ENCODE data around the gene PITPNB.

PITPNB gene

DNA sequence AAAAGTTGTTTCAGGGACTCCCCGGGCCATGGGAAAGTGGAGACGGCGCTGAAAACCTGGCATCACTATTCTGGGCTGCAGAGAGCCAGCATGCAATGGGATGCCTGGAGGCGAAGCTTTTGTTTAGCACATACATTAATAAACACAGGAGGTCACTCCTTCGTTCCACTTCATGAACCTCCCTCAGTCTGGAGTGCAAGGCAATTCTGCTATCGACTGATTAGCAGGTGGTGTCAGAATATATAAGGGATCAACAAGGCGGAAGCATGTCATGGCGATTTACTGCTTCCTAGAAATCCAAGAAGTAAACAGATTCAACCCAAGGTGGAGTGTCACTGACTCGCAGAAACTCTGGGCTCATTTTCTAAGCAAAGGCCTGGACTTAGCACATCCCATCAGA is 72.1 kb downstream of the PITPNB start:
- Histone ChIP-seq H3K9ac (ENCODE audit: low read depth, low read length) (no peak overlapping the region), H3K9me3 (ENCODE audit: control insufficient read depth, insufficient read depth, low read length) (no peaks in the 10 kb centered on the region), H3K4me1 (ENCODE audit: insufficient read depth, low read length) (peaks cover 28% of the 10 kb centered on the region), H3K36me3 (ENCODE audit: insufficient read depth, low read length) (peaks cover 3% of the 10 kb centered on the region; the same call in 1 of the 2 replicates)

GRCh38 chr22:27846248-27846757 is 72.8 kb downstream of the PITPNB start:
- Histone ChIP-seq H3K4me1 (ENCODE audit: insufficient read depth, low read length) (peaks cover 26% of the 10 kb centered on the region), H3K9ac (ENCODE audit: low read depth, low read length) (no peak overlapping the region), H3K9me3 (ENCODE audit: control insufficient read depth, insufficient read depth, low read length) (no peaks in the 10 kb centered on the region), H3K36me3 (ENCODE audit: insufficient read depth, low read length) (no peaks in the 10 kb centered on the region; the same call in 1 of the 2 replicates)

- Histone ChIP-seq H3K4me1 (ENCODE audit: insufficient read depth, low read length) (peaks cover 21% of the 10 kb centered on the region), H3K9ac (ENCODE audit: low read depth, low read length) (no peak overlapping the region), H3K36me3 (ENCODE audit: insufficient read depth, low read length) (no peaks in the 10 kb centered on the region; the same call in 1 of the 2 replicates), H3K9me3 (ENCODE audit: control insufficient read depth, insufficient read depth, low read length) (no peaks in the 10 kb centered on the region)
These were observed 73.4 kb downstream of the PITPNB start for GRCh38 chr22:27845644-27846043.

GRCh38 chr22:27844656-27845591 is 74.1 kb downstream of the PITPNB start:
- no peaks in the 10 kb centered on the region for H3K9me3 ChIP-seq (ENCODE audit: control insufficient read depth, insufficient read depth, low read length)
- H3K4me1 ChIP-seq (ENCODE audit: insufficient read depth, low read length) = peaks cover 14% of the 10 kb centered on the region
- H3K9ac ChIP-seq (ENCODE audit: low read depth, low read length) = no peak overlapping the region
- no peaks in the 10 kb centered on the region; the same call in 1 of the 2 replicates for H3K36me3 ChIP-seq (ENCODE audit: insufficient read depth, low read length)

DNA sequence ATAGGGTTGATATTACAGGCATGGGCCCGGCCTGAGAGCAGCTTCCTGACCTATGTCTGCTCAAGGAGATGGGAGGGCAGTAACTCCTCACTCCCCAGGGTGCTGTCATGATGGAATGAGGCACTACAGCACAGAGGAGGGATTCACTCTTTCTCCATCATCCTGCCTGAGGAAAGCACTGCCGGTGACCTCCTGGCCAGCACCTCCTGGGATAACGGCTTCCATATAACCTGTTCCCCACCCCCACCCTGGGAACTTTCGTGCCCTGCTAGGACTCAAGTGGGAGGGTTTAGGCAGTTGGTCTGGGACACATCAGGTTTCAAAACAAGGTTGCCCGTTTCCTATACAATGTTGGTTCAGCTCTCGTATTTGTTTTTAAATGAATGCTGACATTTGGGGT is 74.8 kb downstream of the PITPNB start:
- Histone ChIP-seq H3K9ac (ENCODE audit: low read depth, low read length) (no peak overlapping the region), H3K36me3 (ENCODE audit: insufficient read depth, low read length) (no peaks in the 10 kb centered on the region), H3K9me3 (ENCODE audit: control insufficient read depth, insufficient read depth, low read length) (no peaks in the 10 kb centered on the region), H3K4me1 (ENCODE audit: insufficient read depth, low read length) (peaks cover 13% of the 10 kb centered on the region; the same call in 1 of the 2 replicates)

DNA sequence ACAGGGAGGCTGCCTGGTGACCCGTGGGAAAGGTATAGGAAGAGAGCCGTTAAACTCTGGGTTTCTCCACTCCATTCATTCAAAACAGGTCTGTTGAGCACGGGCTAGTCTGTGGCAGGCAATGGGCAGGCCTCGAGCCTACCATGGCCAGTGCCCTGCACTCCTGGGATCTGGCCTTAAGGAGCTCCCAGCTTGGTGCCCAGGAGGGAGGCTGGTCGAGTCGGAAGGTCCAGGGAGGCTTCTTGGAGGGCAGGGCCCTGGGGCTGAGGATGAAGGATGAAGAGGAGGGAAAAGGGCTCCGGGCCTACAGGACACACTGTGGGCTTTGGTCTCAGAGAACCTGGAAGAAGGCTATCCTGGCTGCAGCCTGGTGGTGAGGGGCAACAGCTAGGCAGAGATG is 75.6 kb downstream of the PITPNB start:
- Histone ChIP-seq H3K4me1 (ENCODE audit: insufficient read depth, low read length) (peaks cover 13% of the 10 kb centered on the region; the same call in 1 of the 2 replicates), H3K9ac (ENCODE audit: low read depth, low read length) (no peak overlapping the region), H3K36me3 (ENCODE audit: insufficient read depth, low read length) (no peaks in the 10 kb centered on the region), H3K9me3 (ENCODE audit: control insufficient read depth, insufficient read depth, low read length) (no peaks in the 10 kb centered on the region)

DNA sequence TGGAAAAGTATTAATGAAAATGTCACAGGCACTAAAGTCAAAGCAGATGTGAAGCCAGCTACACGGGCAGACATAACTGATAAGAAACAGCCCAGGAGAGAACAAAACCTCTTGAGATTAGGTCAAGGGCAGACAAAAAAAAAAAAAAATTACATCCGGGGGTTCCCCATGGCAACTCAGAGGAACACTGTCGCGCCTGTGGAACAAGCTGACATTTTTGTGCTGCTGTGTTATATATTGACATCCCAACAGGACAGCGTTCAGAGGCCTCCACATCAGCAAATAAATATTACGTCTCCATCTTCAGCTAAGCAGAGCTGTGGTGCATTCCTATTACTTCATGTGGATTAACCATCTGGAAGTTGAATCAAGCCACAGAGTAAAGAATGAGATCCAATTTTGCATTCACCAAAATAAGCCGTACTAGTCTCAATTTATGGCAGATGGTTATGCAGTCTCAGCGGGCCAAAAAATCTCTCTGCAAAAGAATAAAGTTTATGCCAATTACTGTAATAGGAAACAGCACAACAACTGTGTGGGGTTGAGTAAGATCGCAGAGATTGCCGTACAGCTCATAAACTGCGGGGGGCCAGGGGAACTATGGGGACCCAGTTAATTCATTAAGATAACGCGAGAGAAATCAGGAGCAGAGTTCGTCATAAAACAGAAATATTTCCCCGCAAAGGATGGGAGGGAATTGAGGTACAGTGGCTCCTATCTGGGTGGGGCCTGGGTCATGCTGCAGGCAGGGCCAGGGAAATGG is 76.2 kb downstream of the PITPNB start:
- Histone ChIP-seq H3K9ac (ENCODE audit: low read depth, low read length) (no peak overlapping the region), H3K9me3 (ENCODE audit: control insufficient read depth, insufficient read depth, low read length) (no peaks in the 10 kb centered on the region), H3K4me1 (ENCODE audit: insufficient read depth, low read length) (peaks cover 13% of the 10 kb centered on the region; the same call in 1 of the 2 replicates), H3K36me3 (ENCODE audit: insufficient read depth, low read length) (no peaks in the 10 kb centered on the region)

DNA sequence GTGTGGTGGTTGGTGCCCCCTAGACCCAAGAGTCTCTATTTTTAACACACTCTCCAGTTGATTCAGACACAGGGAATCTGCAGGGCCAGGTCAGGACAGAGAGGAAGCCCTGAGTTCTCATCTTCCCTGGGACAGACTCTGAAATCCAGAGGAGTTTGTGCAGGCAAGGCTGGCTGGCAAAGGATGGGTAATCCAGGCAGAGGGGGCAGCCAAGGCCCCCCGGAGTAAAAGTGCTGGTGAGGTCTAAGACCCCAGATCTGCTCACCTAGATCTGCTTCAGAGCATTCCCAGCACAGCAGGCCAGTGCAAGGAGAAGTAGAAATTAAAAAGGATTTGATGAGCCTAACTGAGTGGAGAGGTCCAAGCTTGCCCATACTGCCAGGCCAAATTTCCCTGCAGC is 76.9 kb downstream of the PITPNB start:
- Histone ChIP-seq H3K4me1 (ENCODE audit: insufficient read depth, low read length) (peaks cover 13% of the 10 kb centered on the region; the same call in 1 of the 2 replicates), H3K9me3 (ENCODE audit: control insufficient read depth, insufficient read depth, low read length) (no peaks in the 10 kb centered on the region), H3K36me3 (ENCODE audit: insufficient read depth, low read length) (no peaks in the 10 kb centered on the region), H3K9ac (ENCODE audit: low read depth, low read length) (no peak overlapping the region)

- no peaks in the 10 kb centered on the region for H3K36me3 ChIP-seq (ENCODE audit: insufficient read depth, low read length)
- H3K9me3 ChIP-seq (ENCODE audit: control insufficient read depth, insufficient read depth, low read length) = no peaks in the 10 kb centered on the region
- H3K4me1 ChIP-seq (ENCODE audit: insufficient read depth, low read length) = peaks cover 15% of the 10 kb centered on the region; the same call in 1 of the 2 replicates
- no peak overlapping the region for H3K9ac ChIP-seq (ENCODE audit: low read depth, low read length)
These were observed 78.6 kb downstream of the PITPNB start for GRCh38 chr22:27840436-27840835.

DNA sequence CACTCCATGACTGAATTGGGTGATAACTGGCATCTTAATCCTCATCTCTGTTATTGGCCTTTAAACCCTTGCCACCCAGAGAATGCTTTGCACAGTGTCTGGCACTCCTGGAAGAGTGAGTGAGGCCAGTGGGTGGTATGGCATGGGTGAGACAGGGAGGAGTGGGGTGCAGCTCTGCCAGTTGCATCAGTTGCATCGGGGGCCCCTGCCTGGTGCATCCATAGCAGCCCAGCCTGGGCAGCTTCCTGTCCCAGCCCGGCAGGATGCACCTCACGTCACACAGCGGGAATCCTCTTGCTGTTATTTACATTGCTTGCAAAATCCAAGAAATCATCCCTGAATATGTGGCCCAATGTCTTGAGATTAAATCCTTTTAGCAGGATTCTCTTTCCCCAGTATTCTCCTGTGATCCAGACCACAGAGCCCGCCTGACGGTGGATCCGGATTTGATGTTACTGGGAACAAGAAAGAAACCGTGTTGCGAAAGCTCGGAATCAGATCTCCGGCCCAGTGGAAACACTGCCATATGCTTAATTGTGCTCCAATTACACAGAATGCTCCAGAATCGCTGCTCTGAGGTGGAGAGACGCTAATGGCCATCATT is 79.9 kb downstream of the PITPNB start:
- Histone ChIP-seq H3K9ac (ENCODE audit: low read depth, low read length) (no peak overlapping the region), H3K36me3 (ENCODE audit: insufficient read depth, low read length) (no peaks in the 10 kb centered on the region), H3K9me3 (ENCODE audit: control insufficient read depth, insufficient read depth, low read length) (no peaks in the 10 kb centered on the region), H3K4me1 (ENCODE audit: insufficient read depth, low read length) (peaks cover 18% of the 10 kb centered on the region; the same call in 1 of the 2 replicates)

GRCh38 chr22:27836181-27836580 is 82.9 kb downstream of the PITPNB start:
- no peaks in the 10 kb centered on the region for H3K36me3 ChIP-seq (ENCODE audit: insufficient read depth, low read length)
- H3K4me1 ChIP-seq (ENCODE audit: insufficient read depth, low read length) = peaks cover 18% of the 10 kb centered on the region; the same call in 1 of the 2 replicates
- no peak overlapping the region for H3K9ac ChIP-seq (ENCODE audit: low read depth, low read length)
- no peaks in the 10 kb centered on the region for H3K9me3 ChIP-seq (ENCODE audit: control insufficient read depth, insufficient read depth, low read length)

GRCh38 chr22:27835446-27835845 is 83.6 kb downstream of the PITPNB start:
- Histone ChIP-seq H3K4me1 (ENCODE audit: insufficient read depth, low read length) (peaks cover 18% of the 10 kb centered on the region; the same call in 1 of the 2 replicates), H3K9ac (ENCODE audit: low read depth, low read length) (no peak overlapping the region), H3K9me3 (ENCODE audit: control insufficient read depth, insufficient read depth, low read length) (no peaks in the 10 kb centered on the region), H3K36me3 (ENCODE audit: insufficient read depth, low read length) (no peaks in the 10 kb centered on the region)

- Histone ChIP-seq H3K9me3 (ENCODE audit: control insufficient read depth, insufficient read depth, low read length) (no peaks in the 10 kb centered on the region), H3K36me3 (ENCODE audit: insufficient read depth, low read length) (no peaks in the 10 kb centered on the region), H3K9ac (ENCODE audit: low read depth, low read length) (no peak overlapping the region), H3K4me1 (ENCODE audit: insufficient read depth, low read length) (peaks cover 17% of the 10 kb centered on the region; the same call in 1 of the 2 replicates)
These were observed 84.5 kb downstream of the PITPNB start for GRCh38 chr22:27834364-27835185.

Data from ES-I3 (cell line).